Measurements from ENCODE around the gene SPECC1. TPM values are rescaled to one million over a fixed set of nuclear protein-coding genes. Genes with fewer than 3 reads are reported as not detected.
A peak's percentile ranks its signal among the peaks of the same experiment; 100 is the strongest.

SPECC1 gene
- total RNA-seq, 4 donors from 2014 or later = 22.5 to 36.3 (median 33.2) TPM

- H3K9me3 ChIP-seq = no peaks in the 10 kb centered on the region
- 30 to 47% methylated on average over 7 to 9 of the region's 11 CpGs for WGBS, 2 donors (ENCODE audit: low coverage in 1 of 2)
- no peak overlapping the region for H3K27ac ChIP-seq
- no peaks in the 10 kb centered on the region for H3K27me3 ChIP-seq
- H3K36me3 ChIP-seq = no peaks in the 10 kb centered on the region
- ATAC-seq = no peak
- TF ChIP-seq EP300 (IDR thresholded peaks at IDR 0.05) (no peak), POLR2AphosphoS5 (IDR thresholded peaks at IDR 0.05) (no peak), CTCF (IDR thresholded peaks at IDR 0.05) (peak; percentile 65 to 86 (median 73)), POLR2A (IDR thresholded peaks at IDR 0.05) (no peak)
- H3K4me1 ChIP-seq = peaks cover 0 to 18% (median 0%) of the 10 kb centered on the region in 3 donors
- H3K4me3 ChIP-seq = no peak overlapping the region
Observed at GRCh38 chr17:20121359-20122253, 112.4 kb downstream of the SPECC1 start.

- TF ChIP-seq CTCF (IDR thresholded peaks at IDR 0.05) = no peak
- TF ChIP-seq POLR2A (IDR thresholded peaks at IDR 0.05) = no peak
- no peak for TF ChIP-seq POLR2AphosphoS5 (IDR thresholded peaks at IDR 0.05)
- TF ChIP-seq EP300 (IDR thresholded peaks at IDR 0.05) = no peak
- 40 to 75% methylated on average over 7 to 8 of the region's 8 CpGs for WGBS, 2 donors (ENCODE audit: low coverage in 1 of 2)
- no peak overlapping the region for H3K27ac ChIP-seq
- ATAC-seq = no peak
- H3K9me3 ChIP-seq = no peaks in the 10 kb centered on the region
- H3K4me3 ChIP-seq = no peak overlapping the region
- no peaks in the 10 kb centered on the region for H3K27me3 ChIP-seq
- no peaks in the 10 kb centered on the region for H3K36me3 ChIP-seq
- H3K4me1 ChIP-seq = peaks cover 0 to 12% (median 0%) of the 10 kb centered on the region in 3 donors
Observed at GRCh38 chr17:20122254-20122879, 113.2 kb downstream of the SPECC1 start.

- H3K27ac ChIP-seq = no peak overlapping the region
- no peaks in the 10 kb centered on the region for H3K27me3 ChIP-seq
- H3K36me3 ChIP-seq = no peaks in the 10 kb centered on the region
- H3K4me3 ChIP-seq = no peak overlapping the region
- no peak for ATAC-seq
- no peaks in the 10 kb centered on the region for H3K9me3 ChIP-seq
- WGBS, 2 donors (ENCODE audit: low coverage in 1 of 2) = 51 to 60% methylated on average over 2 to 4 of the region's 4 CpGs
- TF ChIP-seq POLR2AphosphoS5 (IDR thresholded peaks at IDR 0.05) (no peak), CTCF (IDR thresholded peaks at IDR 0.05) (no peak), POLR2A (IDR thresholded peaks at IDR 0.05) (no peak), EP300 (IDR thresholded peaks at IDR 0.05) (no peak)
- H3K4me1 ChIP-seq = peaks cover 0 to 21% (median 0%) of the 10 kb centered on the region in 3 donors
Observed at GRCh38 chr17:20123209-20123608, 114.0 kb downstream of the SPECC1 start.

- no peak overlapping the region for H3K27ac ChIP-seq
- TF ChIP-seq POLR2A (IDR thresholded peaks at IDR 0.05) (no peak), POLR2AphosphoS5 (IDR thresholded peaks at IDR 0.05) (no peak), CTCF (IDR thresholded peaks at IDR 0.05) (no peak), EP300 (IDR thresholded peaks at IDR 0.05) (no peak)
- ATAC-seq = no peak
Observed at GRCh38 chr17:20125724-20126123, 116.6 kb downstream of the SPECC1 start.

More at GRCh38 chr17:20125724-20126123, 116.6 kb downstream of the SPECC1 start:
- no peaks in the 10 kb centered on the region for H3K27me3 ChIP-seq
- WGBS, 2 donors (ENCODE audit: low coverage in 1 of 2) = 65 to 100% methylated on average over 1 to 5 of the region's 6 CpGs
- H3K9me3 ChIP-seq = no peaks in the 10 kb centered on the region
- H3K36me3 ChIP-seq = no peaks in the 10 kb centered on the region
- H3K4me3 ChIP-seq = no peak overlapping the region
- H3K4me1 ChIP-seq = peaks cover 0 to 23% (median 0%) of the 10 kb centered on the region in 3 donors

All from gastroesophageal sphincter (tissue), 4 donors.